GM23248 (cell line): Measurements from ENCODE around the gene EXOSC3.
"Not testable (repeated sequence)": the region's sequence is repeated elsewhere in the genome, so short reads cannot be mapped to it uniquely, and the experiment has no call there.

ENCODE experiments used
- EZH2 ChIP-seq: fragments of 200-600 bp; sonication (generic); IDR thresholded peaks from 2 replicates; pipeline ENCODE4 v1.6.1; 2018; ENCODE audit warnings: antibody characterized with exemption, mild to moderate bottlenecking; ENCODE audit not compliant: insufficient read depth, poor library complexity, severe bottlenecking
- EZH2phosphoT487 ChIP-seq: fragments of 200-600 bp; sonication (generic); IDR thresholded peaks from 2 replicates; pipeline ENCODE4 v1.6.1; 2018; ENCODE audit warnings: antibody characterized with exemption, moderate library complexity, mild to moderate bottlenecking, low read depth; ENCODE audit not compliant: insufficient read depth

DNA sequence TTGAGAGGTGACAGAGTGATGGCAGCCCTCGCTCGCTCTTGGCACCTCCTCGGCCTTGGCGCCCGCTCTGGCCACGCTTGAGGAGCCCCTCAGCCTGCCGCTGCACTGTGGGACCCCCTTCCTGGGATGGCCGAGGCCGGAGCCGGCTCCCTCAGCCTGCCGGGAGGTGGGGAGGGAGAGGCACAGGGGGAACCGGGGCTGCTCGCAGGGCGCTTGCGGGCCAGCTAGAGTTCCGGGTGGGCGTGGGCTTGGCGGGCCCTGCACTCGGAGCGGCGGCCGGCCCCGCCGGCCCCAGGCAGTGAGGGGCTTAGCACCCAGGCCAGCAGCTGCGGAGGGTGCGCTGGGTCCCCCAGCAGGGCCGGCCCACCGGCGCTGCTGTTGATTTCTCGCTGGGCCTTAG lies 33.2 kb downstream of the EXOSC3 start:
- TF ChIP-seq EZH2, EZH2phosphoT487: not testable (repeated sequence)
